DND-41 (cell line): ENCODE results near the gene AHNAK.
"Not testable (repeated sequence)": the region's sequence is repeated elsewhere in the genome, so short reads cannot be mapped to it uniquely, and the experiment has no call there.

Experiments
- ATAC-seq: fragments of 200-7000 bp; cut with Tn5 transposase; 3 replicates; pipeline ENCODE4 v1.9.1; 2021; ENCODE audit warnings: low read depth; ENCODE audit not compliant: insufficient read depth
- DNase-seq: peaks from one replicate; pipeline ENCODE4 v3.0.0-alpha.2; 2020
- H2AFZ ChIP-seq: 2 replicates; pipeline ENCODE4 v1.6.0; 2012; ENCODE audit warnings: low read depth, low read length
- H3K27ac ChIP-seq: 2 replicates; pipeline ENCODE4 v1.5.1; 2012; ENCODE audit warnings: low read length, inconsistent platforms
- H3K27me3 ChIP-seq: fragments of 200-600 bp; sonication (generic); 2 replicates; pipeline ENCODE4 v1.6.0; 2012; ENCODE audit warnings: low read length, mild to moderate bottlenecking, inconsistent platforms; ENCODE audit not compliant: insufficient read depth, poor library complexity
- H3K36me3 ChIP-seq: 2 replicates; pipeline ENCODE4 v1.5.1; 2012; ENCODE audit warnings: low read length, inconsistent platforms; ENCODE audit not compliant: insufficient read depth
- H3K4me1 ChIP-seq: 2 replicates; pipeline ENCODE4 v1.5.1; 2012; ENCODE audit warnings: mild to moderate bottlenecking, low read length; ENCODE audit not compliant: insufficient read depth
- H3K4me2 ChIP-seq: 2 replicates; pipeline ENCODE4 v1.6.0; 2012; ENCODE audit warnings: mild to moderate bottlenecking, moderate library complexity, low read length, inconsistent platforms; ENCODE audit not compliant: insufficient read depth
- H3K4me3 ChIP-seq, 2 experiments: fragments of 200-600 bp in 1 of 2; shearing (Covaris generic) in 1 of 2; 2 replicates each; pipeline ENCODE4 v1.5.1; 2012 to 2016; ENCODE audit warnings: inconsistent platforms in 2 of 2, low read length in 2 of 2, mild to moderate bottlenecking in 2 of 2, low read depth in 1 of 2, moderate library complexity in 1 of 2
- H3K79me2 ChIP-seq: 2 replicates; pipeline ENCODE4 v1.6.0; 2012; ENCODE audit warnings: low read length, inconsistent platforms; ENCODE audit not compliant: insufficient read depth
- H3K9ac ChIP-seq: 2 replicates; pipeline ENCODE4 v1.6.0; 2012; ENCODE audit warnings: low read depth, mild to moderate bottlenecking, inconsistent platforms, low read length, moderate library complexity
- H3K9me3 ChIP-seq: 2 replicates; pipeline ENCODE4 v1.5.1; 2012; ENCODE audit warnings: low read length, moderate library complexity, mild to moderate bottlenecking, inconsistent platforms; ENCODE audit not compliant: insufficient read depth, severe bottlenecking
- H4K20me1 ChIP-seq: 2 replicates; pipeline ENCODE4 v1.6.0; 2012; ENCODE audit warnings: low read length; ENCODE audit not compliant: insufficient read depth
- CTCF ChIP-seq: IDR thresholded peaks from 2 replicates; pipeline ENCODE4 v1.5.1; 2012; ENCODE audit warnings: borderline replicate concordance, low read length, moderate library complexity, mild to moderate bottlenecking; ENCODE audit not compliant: poor library complexity, severe bottlenecking; ENCODE audit errors: extremely low read depth
- EZH2 ChIP-seq: IDR thresholded peaks from 3 replicates; pipeline ENCODE4 v1.6.1; 2012; ENCODE audit warnings: borderline replicate concordance, low read depth, mild to moderate bottlenecking, moderate library complexity, low read length, inconsistent platforms; ENCODE audit not compliant: severe bottlenecking

AHNAK gene

GRCh38 chr11:62565100-62565802 is 18.6 kb upstream of the AHNAK start:
- no peaks in the 10 kb centered on the region for H3K9me3 ChIP-seq
- H3K4me1 ChIP-seq = peaks cover 46% of the 10 kb centered on the region
- no peak overlapping the region for H3K4me3 ChIP-seq
- no peak overlapping the region for H3K4me2 ChIP-seq
- H3K36me3 ChIP-seq = peaks cover 94% of the 10 kb centered on the region
- H3K27me3 ChIP-seq = no peaks in the 10 kb centered on the region
- no peak for ATAC-seq
- H3K27ac ChIP-seq = no peak overlapping the region
- H4K20me1 ChIP-seq = peaks cover 42% of the 10 kb centered on the region; the same call in 1 of the 2 replicates
- no peak for DNase-seq
- H2AFZ ChIP-seq = no peak overlapping the region
- TF ChIP-seq CTCF (no peak), EZH2 (no peak)
- H3K79me2 ChIP-seq = peaks cover 69% of the 10 kb centered on the region
- H3K9ac ChIP-seq = no peak overlapping the region

- H3K27ac ChIP-seq, DNase-seq, H3K4me3 ChIP-seq, H3K4me2 ChIP-seq, H3K27me3 ChIP-seq, ATAC-seq, H3K9ac ChIP-seq, H2AFZ ChIP-seq, H3K9me3 ChIP-seq: not testable (repeated sequence)
- peaks cover 39% of the 10 kb centered on the region for H3K79me2 ChIP-seq
- H4K20me1 ChIP-seq = peaks cover 50% of the 10 kb centered on the region
- H3K36me3 ChIP-seq = peaks cover 87% of the 10 kb centered on the region
- peaks cover 62% of the 10 kb centered on the region for H3K4me1 ChIP-seq
Observed at GRCh38 chr11:62561677-62562230, 15.1 kb upstream of the AHNAK start.

GRCh38 chr11:62560566-62561103 is 14.0 kb upstream of the AHNAK start:
- H3K4me1 ChIP-seq = peaks cover 67% of the 10 kb centered on the region
- no peaks in the 10 kb centered on the region for H3K27me3 ChIP-seq
- H3K9ac ChIP-seq = no peak overlapping the region; the same call in 1 of the 2 replicates
- peak; percentile 72 for TF ChIP-seq CTCF
- no peak for TF ChIP-seq EZH2
- no peak overlapping the region for H2AFZ ChIP-seq
- H3K4me2 ChIP-seq = no peak overlapping the region
- ATAC-seq (no peak), DNase-seq (peak; percentile 71)
- H3K27ac ChIP-seq = no peak overlapping the region; the same call in 1 of the 2 replicates
- peaks cover 29% of the 10 kb centered on the region for H3K79me2 ChIP-seq
- H3K9me3 ChIP-seq = no peaks in the 10 kb centered on the region
- peaks cover 76% of the 10 kb centered on the region for H3K36me3 ChIP-seq
- H3K4me3 ChIP-seq = no peak overlapping the region
- H4K20me1 ChIP-seq = peaks cover 46% of the 10 kb centered on the region

GRCh38 chr11:62559626-62560025 is 13.0 kb upstream of the AHNAK start:
- H3K4me2 ChIP-seq, H3K9ac ChIP-seq: not testable (repeated sequence)
- 0 out of 2 replicates have a peak overlapping the region, but pooled peaks have one; percentile 14 for H3K27ac ChIP-seq

More at GRCh38 chr11:62559626-62560025, 13.0 kb upstream of the AHNAK start:
- not testable (repeated sequence) for DNase-seq, H3K9me3 ChIP-seq, H3K27me3 ChIP-seq, H3K4me3 ChIP-seq, ATAC-seq, H2AFZ ChIP-seq
- Histone ChIP-seq H4K20me1 (peaks cover 46% of the 10 kb centered on the region), H3K36me3 (peaks cover 68% of the 10 kb centered on the region), H3K79me2 (peaks cover 20% of the 10 kb centered on the region), H3K4me1 (peaks cover 77% of the 10 kb centered on the region)
